H7 (cell line): ENCODE results near the gene PEAK1. TPM values are rescaled to one million over a fixed set of nuclear protein-coding genes. Genes with fewer than 3 reads are reported as not detected.

ENCODE experiments used
- DNase-seq: peaks from one replicate; pipeline ENCODE4 v3.0.0; 2012
- H3K27me3 ChIP-seq: 2 replicates; pipeline ENCODE4 v1.6.0; 2011; ENCODE audit warnings: mild to moderate bottlenecking, low read length; ENCODE audit not compliant: control insufficient read depth, insufficient read depth
- H3K36me3 ChIP-seq: replicated peaks from 2 replicates; pipeline ENCODE4 v1.5.1; 2011; ENCODE audit warnings: low read length; ENCODE audit not compliant: control insufficient read depth, insufficient read depth
- H3K4me3 ChIP-seq: 2 replicates; pipeline ENCODE4 v1.5.1; 2011; ENCODE audit warnings: low read depth, mild to moderate bottlenecking, control low read depth, low read length, moderate library complexity; ENCODE audit not compliant: insufficient read depth
- total RNA-seq: library from RNA; depleted of rRNA; stranded (reverse); fragments of >200 nt; shearing (Covaris generic); gene quantifications from 2 replicates; pipeline ENCODE4 v1.2.3, GENCODE V29; 2014

Gene PEAK1
- total RNA-seq, 1 experiment from 2014 or later, result 8.9 TPM

DNA sequence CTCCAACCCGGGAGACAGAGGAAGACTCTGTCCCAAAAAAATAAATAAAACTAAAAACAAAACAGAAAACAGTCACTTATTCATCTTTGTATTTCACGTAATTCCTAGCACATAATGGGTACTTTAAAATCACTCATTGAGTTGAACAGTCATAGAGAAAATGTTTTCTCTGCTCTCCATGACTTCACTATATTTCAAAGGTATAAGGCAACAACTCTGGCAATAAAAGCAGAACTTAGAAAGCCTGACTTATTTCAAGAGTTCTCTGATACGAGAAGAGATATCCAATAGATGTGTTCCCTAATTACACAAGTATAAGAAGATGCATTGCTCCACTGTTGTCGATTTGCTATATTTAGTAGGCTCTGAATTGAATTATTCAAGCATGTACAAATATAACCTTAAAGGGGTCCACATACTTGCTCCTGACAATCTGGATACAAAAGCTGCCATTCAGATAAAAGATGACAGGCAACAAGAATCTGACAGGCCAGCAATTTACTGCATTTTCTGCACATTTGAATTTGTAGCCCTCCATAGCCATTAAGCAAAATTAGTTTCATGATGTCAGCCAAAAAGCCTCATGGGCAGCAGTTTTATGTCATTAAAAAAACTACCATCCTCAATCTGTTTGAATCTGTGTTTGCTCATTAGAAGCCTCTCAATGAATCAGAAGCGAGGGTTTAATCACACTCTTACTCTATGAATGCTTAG, 47.9 kb downstream of the PEAK1 start:
- Histone ChIP-seq H3K36me3 (no peaks in the 10 kb centered on the region), H3K27me3 (no peaks in the 10 kb centered on the region), H3K4me3 (no peak overlapping the region)
- no peak for DNase-seq

DNA sequence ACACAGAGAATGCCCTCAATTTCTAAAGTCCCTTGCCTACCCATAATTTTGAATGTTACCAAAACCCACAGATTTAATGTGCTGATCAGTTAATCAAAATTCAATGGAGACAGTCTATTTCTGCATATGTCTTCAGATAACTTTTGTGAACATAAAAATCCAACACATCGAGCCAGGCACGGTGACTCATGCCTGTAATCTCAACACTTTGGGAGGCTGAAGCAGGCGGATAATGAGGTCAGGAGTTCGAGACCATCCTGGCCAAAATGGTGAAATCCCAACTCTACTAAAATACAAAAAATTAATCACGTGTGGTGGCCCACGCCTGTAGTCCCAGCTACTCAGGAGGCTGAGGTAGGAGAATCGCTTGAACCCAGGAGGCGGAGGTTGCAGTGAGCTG, 49.3 kb downstream of the PEAK1 start:
- DNase-seq, result no peak
- H3K36me3 ChIP-seq, result no peaks in the 10 kb centered on the region
- H3K4me3 ChIP-seq, result no peak overlapping the region
- no peaks in the 10 kb centered on the region for H3K27me3 ChIP-seq

DNA sequence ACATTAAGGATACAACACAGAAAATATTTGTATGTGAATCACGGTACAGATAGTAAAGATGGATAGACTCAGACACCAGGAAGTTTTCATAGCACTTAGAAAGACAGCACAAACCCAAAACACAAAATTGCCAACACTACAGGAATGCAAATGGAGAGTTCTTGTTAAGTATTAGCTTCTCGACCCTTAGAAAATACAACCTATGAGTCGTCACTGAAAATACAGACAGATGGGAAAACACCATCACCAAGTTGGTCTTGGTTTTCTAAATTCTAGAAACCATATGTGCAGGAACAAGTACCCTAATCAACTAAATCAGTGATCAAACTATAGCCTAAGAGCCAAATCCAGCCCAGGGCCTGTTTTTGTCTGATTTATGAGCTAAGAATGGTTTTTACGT, 50.7 kb downstream of the PEAK1 start:
- no peaks in the 10 kb centered on the region for H3K36me3 ChIP-seq
- DNase-seq, result no peak
- no peak overlapping the region for H3K4me3 ChIP-seq
- no peaks in the 10 kb centered on the region for H3K27me3 ChIP-seq

DNA sequence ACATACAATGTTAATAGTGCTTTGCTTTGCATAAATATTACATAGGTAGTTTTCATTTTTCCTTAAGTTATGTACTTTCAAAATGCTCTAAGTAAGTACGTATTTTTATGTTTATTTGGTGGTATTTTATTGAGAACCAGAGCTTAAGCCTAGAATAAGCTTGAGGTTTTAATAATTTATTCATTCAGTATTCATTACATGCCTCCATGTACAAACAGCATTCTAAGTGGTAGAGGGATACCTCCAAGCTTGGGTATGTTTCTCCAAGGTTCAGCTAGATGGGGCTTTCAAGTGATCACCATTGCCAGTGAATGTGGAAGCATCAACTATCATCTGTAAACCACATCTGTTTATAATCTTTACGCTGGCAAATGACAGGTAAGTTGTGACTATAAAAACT, 52.3 kb downstream of the PEAK1 start:
- H3K36me3 ChIP-seq, result no peaks in the 10 kb centered on the region
- no peak overlapping the region for H3K4me3 ChIP-seq
- no peaks in the 10 kb centered on the region for H3K27me3 ChIP-seq
- DNase-seq, result no peak

DNA sequence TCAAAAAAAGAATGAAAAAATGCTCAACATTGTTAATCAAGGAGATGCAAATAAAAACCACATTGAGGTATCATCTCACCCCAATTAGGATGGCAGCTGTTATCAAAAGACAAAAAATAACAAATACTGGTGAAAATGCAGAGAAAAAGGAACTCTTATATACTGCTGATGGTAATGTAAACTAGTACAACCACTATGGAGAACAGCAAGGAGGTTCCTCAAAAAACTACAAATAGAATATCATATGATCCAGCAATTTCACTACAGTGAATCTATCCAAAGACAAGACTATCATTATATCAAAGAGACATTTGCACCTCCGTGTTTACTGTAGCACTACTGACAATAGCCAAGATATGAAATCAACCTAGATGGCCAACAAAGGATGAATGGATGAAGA, 58.4 kb downstream of the PEAK1 start:
- DNase-seq, result no peak
- Histone ChIP-seq H3K36me3 (no peaks in the 10 kb centered on the region), H3K4me3 (no peak overlapping the region), H3K27me3 (no peaks in the 10 kb centered on the region)

DNA sequence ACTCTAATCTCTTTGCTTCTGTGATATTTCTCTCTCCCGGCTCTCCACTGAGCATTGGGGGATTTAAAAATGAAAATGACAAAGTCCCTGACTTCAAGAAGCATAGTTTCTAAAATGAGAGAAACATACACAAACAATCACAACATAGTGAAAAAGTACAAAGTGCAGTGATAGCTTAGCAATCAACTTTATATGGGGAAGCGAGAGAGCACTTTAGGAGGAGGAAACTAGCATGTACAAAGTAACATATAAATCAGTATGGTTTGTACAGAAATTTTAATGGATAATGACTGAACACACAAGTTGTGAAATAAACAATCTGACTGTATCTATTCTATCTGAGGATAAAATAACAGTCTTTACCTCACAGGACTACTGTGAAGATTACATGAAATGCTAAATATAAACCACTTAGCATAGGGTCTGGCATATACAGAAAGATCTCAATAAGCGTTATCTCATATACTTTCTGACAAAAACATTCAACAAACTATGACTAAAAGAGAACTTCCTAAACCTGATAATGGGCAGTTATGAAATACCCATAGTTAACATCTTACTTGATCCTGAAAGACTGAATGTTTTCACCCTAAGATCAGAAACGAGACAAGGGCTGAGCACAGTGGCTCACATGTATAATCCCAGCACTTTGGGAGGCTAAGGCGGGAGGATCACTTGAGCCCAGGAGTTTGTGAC, 61.2 kb downstream of the PEAK1 start:
- H3K36me3 ChIP-seq, result no peaks in the 10 kb centered on the region
- no peak for DNase-seq
- no peak overlapping the region for H3K4me3 ChIP-seq
- H3K27me3 ChIP-seq, result no peaks in the 10 kb centered on the region

DNA sequence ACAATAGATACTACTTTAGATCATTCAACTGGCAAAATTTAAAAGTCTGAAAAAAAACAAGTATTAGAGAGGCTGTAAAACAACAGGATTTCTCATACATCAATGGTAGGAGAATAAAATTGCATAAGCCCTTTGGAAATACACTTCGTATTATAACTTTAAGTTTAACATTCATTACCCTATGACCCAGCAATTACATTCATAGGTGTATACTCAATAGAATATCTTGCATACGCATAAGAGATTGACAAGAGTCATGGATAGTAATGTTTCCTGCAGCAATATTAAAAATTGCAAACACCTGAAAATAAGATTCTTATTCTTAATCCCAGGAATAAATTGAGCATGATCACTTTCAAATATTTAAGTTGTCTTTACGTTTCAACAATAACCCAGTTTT, 63.6 kb downstream of the PEAK1 start:
- Histone ChIP-seq H3K4me3 (no peak overlapping the region), H3K27me3 (no peaks in the 10 kb centered on the region)

DNA sequence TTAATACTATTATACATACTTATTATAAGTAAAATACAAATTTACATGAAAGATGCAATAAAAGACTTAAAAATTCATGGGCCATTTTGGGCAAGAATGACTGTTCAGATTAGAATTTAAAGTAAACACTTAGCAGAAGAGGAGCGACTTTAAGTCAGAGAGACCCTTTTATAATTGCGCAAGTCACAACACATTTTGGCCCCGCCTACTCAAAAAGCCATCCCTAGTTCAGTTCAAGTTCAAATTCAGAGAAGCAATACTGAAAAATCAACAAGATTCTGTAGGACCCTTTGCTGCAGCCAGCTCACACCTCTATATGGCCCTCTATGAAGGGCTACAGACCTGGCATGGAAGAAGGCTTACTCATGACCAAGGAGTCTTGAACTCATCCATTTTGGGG, 64.6 kb downstream of the PEAK1 start:
- Histone ChIP-seq H3K4me3 (no peak overlapping the region), H3K36me3 (no peaks in the 10 kb centered on the region), H3K27me3 (no peaks in the 10 kb centered on the region)
- no peak for DNase-seq

More for the DNA sequence above, 63.6 kb downstream of the PEAK1 start:
- no peak for DNase-seq
- H3K36me3 ChIP-seq, result no peaks in the 10 kb centered on the region

DNA sequence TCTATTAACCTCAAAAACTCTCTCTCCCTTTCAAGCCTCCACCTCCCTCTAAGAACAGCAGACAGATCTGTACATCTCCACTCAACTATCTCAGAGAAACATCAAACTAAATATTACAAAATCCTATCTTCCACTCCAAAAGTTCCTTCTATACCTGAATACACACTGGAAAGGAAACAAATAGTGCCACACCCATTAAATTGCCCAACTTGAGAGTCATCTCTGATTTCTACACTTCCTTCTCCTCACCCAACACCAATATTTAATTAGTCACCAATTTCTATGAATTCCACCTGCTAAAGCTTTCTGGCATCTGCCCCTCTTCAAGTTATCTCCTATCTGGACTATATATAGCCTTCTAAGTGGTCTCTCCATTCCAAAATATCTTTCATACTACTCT, 65.8 kb downstream of the PEAK1 start:
- no peak for DNase-seq
- no peaks in the 10 kb centered on the region for H3K36me3 ChIP-seq
- H3K27me3 ChIP-seq, result no peaks in the 10 kb centered on the region
- H3K4me3 ChIP-seq, result no peak overlapping the region

DNA sequence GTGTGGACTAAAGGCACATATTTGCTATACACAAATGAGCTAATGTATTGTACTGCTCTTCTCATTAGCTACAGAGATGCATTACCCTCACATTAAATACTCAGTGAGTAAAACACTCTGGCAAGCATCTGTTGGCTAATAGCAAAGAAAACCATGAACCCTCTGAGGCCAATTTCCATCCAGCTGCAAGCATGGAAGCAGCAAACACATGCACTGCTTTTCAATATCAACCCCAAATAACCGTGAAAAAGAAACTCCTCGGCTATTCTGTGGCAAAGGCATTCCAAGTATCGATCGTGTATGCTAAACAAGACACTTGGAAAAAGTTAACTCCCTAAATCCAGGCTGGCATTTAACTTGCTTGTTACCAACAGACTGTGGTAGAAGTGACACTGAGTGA, 67.0 kb downstream of the PEAK1 start:
- no peak overlapping the region for H3K4me3 ChIP-seq
- no peak for DNase-seq
- H3K36me3 ChIP-seq, result no peaks in the 10 kb centered on the region
- H3K27me3 ChIP-seq, result no peaks in the 10 kb centered on the region

DNA sequence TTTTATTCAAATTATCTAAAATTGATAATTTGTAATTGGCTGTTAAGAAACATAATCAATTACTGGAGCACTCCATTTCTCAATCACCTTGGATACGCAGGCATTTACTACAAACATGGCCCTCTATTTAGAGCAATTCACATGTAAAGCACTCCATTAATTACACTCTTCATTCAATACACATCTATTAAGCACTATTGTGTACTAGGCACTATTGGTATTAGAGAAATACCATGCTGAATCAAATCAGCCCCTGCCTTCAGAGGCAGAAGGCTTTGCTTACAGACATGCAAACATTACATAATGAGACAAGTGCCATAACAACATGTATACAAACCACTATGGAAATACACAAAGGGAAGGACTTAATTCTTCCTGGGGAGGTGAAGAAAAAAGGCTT, 69.1 kb downstream of the PEAK1 start:
- Histone ChIP-seq H3K27me3 (no peaks in the 10 kb centered on the region), H3K4me3 (no peak overlapping the region), H3K36me3 (no peaks in the 10 kb centered on the region)
- DNase-seq, result no peak

DNA sequence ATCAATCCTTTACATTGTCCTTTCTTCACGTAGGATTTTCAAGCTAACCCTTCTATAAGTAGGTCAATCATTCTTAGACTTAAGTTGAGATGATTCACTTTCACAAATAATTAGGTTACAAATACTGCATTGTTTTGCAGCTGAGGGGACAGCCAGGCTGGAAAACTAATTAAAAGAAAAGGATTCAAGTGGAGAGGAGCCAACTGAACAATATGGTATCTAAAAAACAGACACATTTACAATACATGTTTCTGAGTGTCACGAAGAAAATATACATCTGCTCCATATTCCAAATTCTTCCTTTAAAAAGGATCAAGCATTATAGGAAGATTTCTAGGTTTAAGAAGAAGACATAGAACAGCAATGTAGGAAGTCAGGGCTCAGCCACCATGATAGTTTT, 70.2 kb downstream of the PEAK1 start:
- no peak for DNase-seq
- Histone ChIP-seq H3K36me3 (no peaks in the 10 kb centered on the region), H3K4me3 (no peak overlapping the region), H3K27me3 (no peaks in the 10 kb centered on the region)

DNA sequence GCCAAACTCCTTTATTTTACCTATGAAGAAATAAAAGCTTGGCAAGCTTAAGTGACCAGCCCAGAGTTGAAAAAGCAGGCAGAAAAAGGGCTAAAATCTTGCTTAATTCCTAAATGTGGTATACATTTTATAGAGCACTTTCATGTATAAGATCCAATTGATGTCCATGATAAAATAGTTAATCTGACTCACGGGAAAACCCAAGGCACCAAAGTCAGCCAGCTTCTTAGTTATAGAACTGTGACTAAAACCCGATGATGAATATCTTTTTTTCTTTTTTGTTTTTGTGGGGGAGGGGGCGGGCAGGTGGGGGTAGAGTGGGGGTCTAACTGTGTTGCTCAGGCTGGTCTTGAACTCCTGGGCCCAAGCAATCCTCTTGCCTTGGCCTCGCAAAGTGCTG, 71.4 kb downstream of the PEAK1 start:
- DNase-seq, result no peak
- Histone ChIP-seq H3K27me3 (no peaks in the 10 kb centered on the region), H3K36me3 (no peaks in the 10 kb centered on the region), H3K4me3 (no peak overlapping the region)

DNA sequence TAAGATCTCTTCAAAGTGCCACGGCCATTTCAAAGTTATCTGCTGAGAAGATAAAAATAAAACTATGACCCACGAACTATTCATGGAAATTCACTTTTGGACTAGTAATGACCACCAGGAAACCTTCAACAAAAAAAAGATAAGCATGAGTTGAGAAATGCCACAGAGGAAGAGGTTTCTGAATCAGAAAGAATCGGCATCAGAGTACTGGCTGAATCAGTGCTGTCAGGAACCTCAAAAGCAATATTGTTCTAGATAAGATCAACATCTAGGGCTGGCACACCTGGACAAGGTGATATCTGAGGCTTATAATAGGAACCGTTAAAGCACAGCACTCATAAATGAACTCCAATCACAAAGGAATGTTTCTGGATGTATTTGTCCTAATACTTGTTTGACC, 72.7 kb downstream of the PEAK1 start:
- Histone ChIP-seq H3K27me3 (no peaks in the 10 kb centered on the region), H3K36me3 (no peaks in the 10 kb centered on the region), H3K4me3 (no peak overlapping the region)
- no peak for DNase-seq

DNA sequence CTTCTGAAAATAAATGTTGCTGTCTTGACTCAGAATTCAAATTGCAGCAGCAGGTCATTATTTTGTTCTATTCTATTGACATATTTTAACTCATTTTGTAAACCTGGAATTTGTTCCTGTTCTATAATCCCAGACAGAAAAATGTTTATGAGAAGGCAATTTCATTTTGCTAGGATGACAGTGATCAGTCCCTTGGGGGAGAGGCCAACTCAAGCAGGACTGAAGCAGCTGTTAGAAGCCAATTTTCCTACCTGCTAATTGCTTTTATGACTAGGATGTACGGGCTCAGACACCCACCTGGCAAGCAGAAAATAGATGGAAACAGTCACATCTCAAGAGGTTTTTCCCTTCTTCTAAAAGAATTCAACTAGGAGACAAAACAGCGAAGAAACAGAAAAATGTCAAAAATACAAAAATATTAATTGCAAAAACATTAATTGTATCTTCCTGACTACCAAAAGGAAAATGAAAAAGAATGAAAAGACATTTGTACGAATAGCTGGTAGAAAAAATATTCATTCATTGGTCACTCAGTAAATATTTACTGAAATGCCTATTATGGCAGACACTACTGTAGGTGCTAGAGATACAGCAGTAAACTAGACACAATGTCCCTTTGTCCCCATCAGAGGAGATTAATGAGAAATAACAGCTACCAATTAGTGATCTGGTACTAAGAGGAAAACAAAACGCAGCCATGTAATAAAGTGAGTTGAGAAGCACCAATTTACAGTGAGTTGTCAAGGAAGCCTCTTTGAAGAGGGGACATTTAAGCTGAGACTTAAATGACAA, 73.5 kb downstream of the PEAK1 start:
- DNase-seq, result no peak
- H3K36me3 ChIP-seq, result no peaks in the 10 kb centered on the region
- no peaks in the 10 kb centered on the region for H3K27me3 ChIP-seq
- no peak overlapping the region for H3K4me3 ChIP-seq
